ENCODE data around the gene IFTAP. TPM values are rescaled to one million over a fixed set of nuclear protein-coding genes. Genes with fewer than 3 reads are reported as not detected.

IFTAP gene
- total RNA-seq, 4 donors from 2014 or later, result 0.80 to 22.3 (median 15.5) TPM

DNA sequence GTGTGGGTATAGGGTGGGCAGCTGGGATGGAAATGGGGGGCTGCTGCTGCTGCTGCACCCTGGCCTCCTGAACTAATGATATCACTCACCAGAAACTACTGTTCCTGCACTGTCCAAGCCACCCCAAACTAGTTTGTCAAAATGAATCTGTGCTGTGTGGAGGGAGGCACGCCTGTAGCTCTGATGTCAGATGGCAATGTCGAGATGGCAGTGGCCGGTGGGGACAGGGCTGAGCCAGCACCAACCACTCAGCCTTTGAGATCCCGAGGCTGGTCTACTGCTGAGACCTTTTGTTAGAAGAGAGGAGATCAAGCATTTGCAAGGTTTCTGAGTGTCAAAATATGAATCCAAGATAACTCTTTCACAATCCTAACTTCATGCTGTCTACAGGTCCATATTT, 25.2 kb upstream of the IFTAP start:
- no peak for DNase-seq
- Histone ChIP-seq H3K9me3 (no peaks in the 10 kb centered on the region), H3K27ac (no peak overlapping the region), H3K4me1 (peaks cover 0 to 6% (median 3%) of the 10 kb centered on the region in 3 donors), H3K4me3 (no peak overlapping the region), H3K27me3 (peaks cover 0 to 11% (median 0%) of the 10 kb centered on the region in 4 donors), H3K36me3 (no peaks in the 10 kb centered on the region)
- intact Hi-C loops (cut with DNase I), result loop anchor here (10.0 kb wide), 1 partner anchor 106 kb away; no protein-coding TSS in a partner anchor
- 70% methylated on average over 4 of the region's 4 CpGs for WGBS, 2 donors
- TF ChIP-seq CTCF (IDR thresholded peaks at IDR 0.05), result no peak
- no peak for TF ChIP-seq POLR2A (IDR thresholded peaks at IDR 0.05)

GRCh38 chr11:36574486-36574885, 19.8 kb upstream of the IFTAP start:
- Histone ChIP-seq H3K4me3 (no peak overlapping the region), H3K27me3 (no peaks in the 10 kb centered on the region), H3K9me3 (no peaks in the 10 kb centered on the region), H3K36me3 (no peaks in the 10 kb centered on the region), H3K27ac (no peak overlapping the region), H3K4me1 (no peaks in the 10 kb centered on the region)
- intact Hi-C loops (cut with DNase I), result no loop called here
- DNase-seq, result no peak
- no peak for TF ChIP-seq POLR2A (IDR thresholded peaks at IDR 0.05)
- WGBS, 2 donors, result 67 to 73% methylated on average over 5 to 8 of the region's 8 CpGs

DNA sequence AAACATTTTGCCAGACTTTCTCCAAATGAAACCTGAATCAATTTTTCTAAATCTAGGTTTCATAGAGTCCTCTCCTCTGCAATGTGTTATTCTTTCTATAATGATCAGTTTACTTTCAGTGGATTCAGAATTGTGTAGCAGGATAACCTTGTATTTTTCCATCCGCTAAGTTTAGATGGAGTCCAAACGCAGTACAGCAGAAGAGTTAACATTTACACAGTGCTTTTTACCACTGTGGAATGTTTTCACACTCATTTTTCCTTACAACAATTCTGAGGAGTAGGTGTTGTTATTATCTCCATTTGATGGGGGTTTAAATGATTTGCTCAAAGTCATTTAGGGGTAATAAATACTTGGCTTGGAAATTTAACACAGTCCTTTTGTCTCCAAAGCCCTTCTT, 16.9 kb upstream of the IFTAP start:
- no peak overlapping the region for H3K4me3 ChIP-seq
- H3K9me3 ChIP-seq, result peaks cover 0 to 8% (median 0%) of the 10 kb centered on the region in 3 donors
- no peaks in the 10 kb centered on the region for H3K36me3 ChIP-seq
- H3K4me1 ChIP-seq, result no peaks in the 10 kb centered on the region
- no peaks in the 10 kb centered on the region for H3K27me3 ChIP-seq
- 46 to 62% methylated on average over 2 of the region's 2 CpGs for WGBS, 2 donors
- intact Hi-C loops (cut with DNase I), result no loop called here
- no peak overlapping the region for H3K27ac ChIP-seq
- DNase-seq, result no peak
- TF ChIP-seq CTCF (IDR thresholded peaks at IDR 0.05), result no peak
- TF ChIP-seq POLR2A (IDR thresholded peaks at IDR 0.05), result no peak

GRCh38 chr11:36577859-36578258, 16.4 kb upstream of the IFTAP start:
- TF ChIP-seq POLR2A (IDR thresholded peaks at IDR 0.05), result no peak
- no peak for TF ChIP-seq CTCF (IDR thresholded peaks at IDR 0.05)
- WGBS, 2 donors, result 85% methylated on average over 2 of the region's 2 CpGs
- Histone ChIP-seq H3K27me3 (no peaks in the 10 kb centered on the region), H3K4me1 (no peaks in the 10 kb centered on the region), H3K27ac (no peak overlapping the region), H3K36me3 (no peaks in the 10 kb centered on the region), H3K9me3 (peaks cover 0 to 8% (median 0%) of the 10 kb centered on the region in 3 donors), H3K4me3 (no peak overlapping the region)
- intact Hi-C loops (cut with DNase I), result no loop called here
- DNase-seq, result no peak

DNA sequence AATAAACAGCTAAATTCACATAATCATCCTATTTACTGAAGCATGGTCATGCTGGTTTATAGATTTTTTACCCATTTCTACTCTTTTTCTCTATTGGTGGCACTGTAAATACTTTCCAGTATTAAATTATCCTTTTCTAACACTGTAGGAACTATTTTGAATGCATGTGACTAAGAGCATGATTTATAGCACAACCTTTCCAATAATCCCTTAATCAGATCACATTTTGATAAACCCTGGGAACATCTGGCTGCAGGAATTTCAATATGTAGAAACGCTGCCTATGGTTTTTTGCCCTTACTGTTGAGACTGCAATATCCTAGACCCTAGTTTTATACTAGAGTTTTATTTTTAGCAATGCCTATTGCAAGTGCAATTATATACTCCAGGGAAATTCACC, 15.8 kb upstream of the IFTAP start:
- H3K9me3 ChIP-seq, result peaks cover 0 to 8% (median 0%) of the 10 kb centered on the region in 3 donors
- no peaks in the 10 kb centered on the region for H3K27me3 ChIP-seq
- 53 to 78% methylated on average over 1 of the region's 1 CpG for WGBS, 2 donors
- H3K4me3 ChIP-seq, result no peak overlapping the region
- H3K27ac ChIP-seq, result no peak overlapping the region
- TF ChIP-seq POLR2A (IDR thresholded peaks at IDR 0.05) (no peak), CTCF (IDR thresholded peaks at IDR 0.05) (no peak)
- intact Hi-C loops (cut with DNase I), result no loop called here
- H3K36me3 ChIP-seq, result no peaks in the 10 kb centered on the region
- DNase-seq, result no peak
- no peaks in the 10 kb centered on the region for H3K4me1 ChIP-seq

GRCh38 chr11:36581536-36581935, 12.8 kb upstream of the IFTAP start:
- intact Hi-C loops (cut with DNase I), result no loop called here
- H3K4me1 ChIP-seq, result no peaks in the 10 kb centered on the region
- peaks cover 0 to 8% (median 0%) of the 10 kb centered on the region in 3 donors for H3K9me3 ChIP-seq
- whole genome bisulfite sequencing, 2 donors, result 61 to 80% methylated on average over 2 of the region's 2 CpGs
- no peaks in the 10 kb centered on the region for H3K36me3 ChIP-seq
- no peaks in the 10 kb centered on the region for H3K27me3 ChIP-seq
- H3K27ac ChIP-seq, result no peak overlapping the region
- DNase-seq, result no peak
- no peak for TF ChIP-seq POLR2A (IDR thresholded peaks at IDR 0.05)
- no peak for TF ChIP-seq CTCF (IDR thresholded peaks at IDR 0.05)
- no peak overlapping the region for H3K4me3 ChIP-seq

Measured in esophagus squamous epithelium (tissue), 5 donors.